Uterus (tissue), 4 donors: ENCODE results near the gene TBC1D14. TPM values are rescaled to one million over a fixed set of nuclear protein-coding genes. Genes with fewer than 3 reads are reported as not detected.

Source experiments
- DNase-seq, 2 donors: peaks; one replicate each; pipeline ENCODE4 v3.0.0-alpha.2; 2019 to 2020
- H3K27ac ChIP-seq, 2 donors: fragments of 200-600 bp; sonication (generic); 1 replicate in 1 of 2; 2 replicates in 1 of 2; pipeline ENCODE4 v1.5.1; 2016 to 2018
- H3K27me3 ChIP-seq, 2 donors: fragments of 200-600 bp; sonication (generic); one replicate each; pipeline ENCODE4 v1.5.1; 2018 to 2019; ENCODE audit warnings: control low read depth in 1 of 2
- H3K36me3 ChIP-seq, 2 donors: fragments of 200-600 bp; sonication (generic); one replicate each; pipeline ENCODE4 v1.5.1; 2019; ENCODE audit warnings: control low read depth in 1 of 2
- H3K4me1 ChIP-seq, 2 donors: fragments of 200-600 bp; sonication (generic); one replicate each; pipeline ENCODE4 v1.5.1; 2018 to 2019; ENCODE audit warnings: control low read depth in 1 of 2
- H3K4me3 ChIP-seq, 2 donors: fragments of 200-600 bp; sonication (generic); 1 replicate in 1 of 2; 2 replicates in 1 of 2; pipeline ENCODE4 v1.5.1; 2018 to 2019; ENCODE audit warnings: mild to moderate bottlenecking in 1 of 2
- H3K9me3 ChIP-seq, 2 donors: fragments of 200-600 bp; sonication (generic); one replicate each; pipeline ENCODE4 v1.5.1; 2019; ENCODE audit warnings: control low read depth in 1 of 2
- CTCF ChIP-seq, 4 experiments: fragments of 200-600 bp in 2 of 4; fragments of 450-650 bp in 2 of 4; sonication (generic) in 2 of 4; IDR thresholded peaks; one replicate each; pipeline ENCODE4 v1.5.1; 2016 to 2019; ENCODE audit warnings: antibody characterized with exemption in 4 of 4, mild to moderate bottlenecking in 2 of 4, moderate library complexity in 1 of 4
- POLR2A ChIP-seq, 2 donors: fragments of 450-650 bp; IDR thresholded peaks; one replicate each; pipeline ENCODE4 v1.6.1; 2016; ENCODE audit warnings: antibody characterized with exemption in 2 of 2, mild to moderate bottlenecking in 1 of 2, moderate library complexity in 1 of 2
- intact Hi-C: fragments of 100-400 bp; cut with DNase I; formaldehyde crosslinking; loops from one replicate; pipeline ENCODE4 v1.15.1; 2023; ENCODE audit warnings: low total_unique reads
- total RNA-seq, 4 donors: library from RNA; depleted of rRNA in 3 of 4; stranded (reverse); fragments of >200 nt in 3 of 4; gene quantifications; one replicate each; pipeline versions ENCODE4 v1.1.0 to v1.2.4, GENCODE V29; 2014 to 2023
- donor health status: DM: yes; HTN: yes; CAD: no.

The TBC1D14 gene
- total RNA-seq, 4 donors from 2014 or later, result 16.9 to 61.2 (median 28.1) TPM

GRCh38 chr4:6929339-6929811 lies 19.7 kb downstream of the TBC1D14 start:
- TF ChIP-seq CTCF (IDR thresholded peaks at IDR 0.05) (no peak), POLR2A (IDR thresholded peaks at IDR 0.05) (no peak)
- Histone ChIP-seq H3K4me1 (peaks cover 0 to 7% of the 10 kb centered on the region in 2 donors), H3K4me3 (no peak overlapping the region), H3K9me3 (no peaks in the 10 kb centered on the region), H3K36me3 (no peaks in the 10 kb centered on the region), H3K27me3 (no peaks in the 10 kb centered on the region), H3K27ac (no peak overlapping the region)
- no peak for DNase-seq
- intact Hi-C loops, result no loop called here

- TF ChIP-seq POLR2A (IDR thresholded peaks at IDR 0.05) (no peak), CTCF (IDR thresholded peaks at IDR 0.05) (no peak)
- no peak overlapping the region for H3K4me3 ChIP-seq
- no peaks in the 10 kb centered on the region for H3K36me3 ChIP-seq
- no peak for DNase-seq
- no peaks in the 10 kb centered on the region for H3K27me3 ChIP-seq
- no peaks in the 10 kb centered on the region for H3K9me3 ChIP-seq
- intact Hi-C loops, result loop anchor here (10.0 kb wide), 1 partner anchor 395 kb away; no protein-coding TSS in a partner anchor
- no peak overlapping the region for H3K27ac ChIP-seq
- H3K4me1 ChIP-seq, result peaks cover 0 to 7% of the 10 kb centered on the region in 2 donors
Measured at GRCh38 chr4:6929812-6930464, 20.3 kb downstream of the TBC1D14 start.

GRCh38 chr4:6932475-6932874 lies 22.8 kb downstream of the TBC1D14 start:
- intact Hi-C loops, result loop anchor here (10.0 kb wide), 1 partner anchor 392 kb away; no protein-coding TSS in a partner anchor
- no peak overlapping the region for H3K27ac ChIP-seq
- H3K4me3 ChIP-seq, result no peak overlapping the region
- no peak for DNase-seq
- no peaks in the 10 kb centered on the region for H3K27me3 ChIP-seq
- TF ChIP-seq POLR2A (IDR thresholded peaks at IDR 0.05) (no peak), CTCF (IDR thresholded peaks at IDR 0.05) (no peak)
- H3K36me3 ChIP-seq, result no peaks in the 10 kb centered on the region
- H3K9me3 ChIP-seq, result no peaks in the 10 kb centered on the region
- peaks cover 0 to 2% of the 10 kb centered on the region in 2 donors for H3K4me1 ChIP-seq

- H3K9me3 ChIP-seq, result no peaks in the 10 kb centered on the region
- no peaks in the 10 kb centered on the region for H3K36me3 ChIP-seq
- no peaks in the 10 kb centered on the region for H3K27me3 ChIP-seq
- TF ChIP-seq POLR2A (IDR thresholded peaks at IDR 0.05) (no peak), CTCF (IDR thresholded peaks at IDR 0.05) (no peak)
- DNase-seq, result no peak
- intact Hi-C loops, result loop anchor here (10.0 kb wide), 1 partner anchor 392 kb away; no protein-coding TSS in a partner anchor
- no peak overlapping the region for H3K4me3 ChIP-seq
- H3K4me1 ChIP-seq, result no peaks in the 10 kb centered on the region
- H3K27ac ChIP-seq, result no peak overlapping the region
Measured at GRCh38 chr4:6932918-6933317, 23.3 kb downstream of the TBC1D14 start.

- Histone ChIP-seq H3K4me1 (no peaks in the 10 kb centered on the region), H3K9me3 (no peaks in the 10 kb centered on the region), H3K36me3 (no peaks in the 10 kb centered on the region), H3K4me3 (no peak overlapping the region), H3K27ac (no peak overlapping the region), H3K27me3 (no peaks in the 10 kb centered on the region)
- intact Hi-C loops, result loop anchor here (10.0 kb wide), 1 partner anchor 391 kb away; no protein-coding TSS in a partner anchor
- DNase-seq, result no peak
- no peak for TF ChIP-seq POLR2A (IDR thresholded peaks at IDR 0.05)
- no peak for TF ChIP-seq CTCF (IDR thresholded peaks at IDR 0.05)
Measured at GRCh38 chr4:6933691-6934430, 24.2 kb downstream of the TBC1D14 start.
